Upper lobe of left lung (tissue), 4 donors: ENCODE results near the gene NAV2.

Source experiments
- CTCF ChIP-seq, 6 experiments: fragments of 450-650 bp in 4 of 6; fragments of 200-600 bp in 2 of 6; sonication (generic) in 2 of 6; IDR thresholded peaks; one replicate each; pipeline ENCODE4 v1.5.1; 2016 to 2019; ENCODE audit warnings: antibody characterized with exemption in 6 of 6
- POLR2AphosphoS5 ChIP-seq, 2 donors: sonication (generic); formaldehyde crosslinking; IDR thresholded peaks; one replicate each; pipeline ENCODE4 v1.5.1; 2017; ENCODE audit warnings: antibody characterized with exemption in 2 of 2

- TF ChIP-seq CTCF (IDR thresholded peaks at IDR 0.05) (no peak), POLR2AphosphoS5 (IDR thresholded peaks at IDR 0.05) (no peak)
These were observed 287.9 kb downstream of the NAV2 start for GRCh38 chr11:20000351-20001134.
